NCI-H526 (cell line): Measurements from ENCODE around the gene CDH4.

ENCODE experiments used
- DNase-seq, 2 experiments: peaks; one replicate each; lab custom pipeline; 2025; lab: John Stamatoyannopoulos, UW

Gene CDH4

GRCh38 chr20:61301711-61302525 is 49.9 kb downstream of the CDH4 start:
- no peak for DNase-seq

- DNase-seq, result no peak
Measured at GRCh38 chr20:61303217-61303616, 51.2 kb downstream of the CDH4 start.

- no peak for DNase-seq
Measured at GRCh38 chr20:61303675-61304074, 51.6 kb downstream of the CDH4 start.

GRCh38 chr20:61304750-61305149 is 52.7 kb downstream of the CDH4 start:
- DNase-seq, result no peak

- peak; percentile 26 to 65 for DNase-seq
Measured at GRCh38 chr20:61306937-61307475, 54.9 kb downstream of the CDH4 start.

- DNase-seq, result peak; percentile 44 to 78
Measured at GRCh38 chr20:61307686-61308476, 55.8 kb downstream of the CDH4 start.

GRCh38 chr20:61308477-61308774 is 56.4 kb downstream of the CDH4 start:
- DNase-seq, result no peak

GRCh38 chr20:61310954-61311353 is 58.9 kb downstream of the CDH4 start:
- no peak for DNase-seq

GRCh38 chr20:61311656-61312387 is 59.8 kb downstream of the CDH4 start:
- no peak for DNase-seq

- DNase-seq, result no peak
Measured at GRCh38 chr20:61312925-61313324, 60.9 kb downstream of the CDH4 start.

- no peak for DNase-seq
Measured at GRCh38 chr20:61313396-61313795, 61.3 kb downstream of the CDH4 start.

GRCh38 chr20:61314326-61315010 is 62.4 kb downstream of the CDH4 start:
- DNase-seq, result peak in 1 of 2 experiments; percentile 50

- no peak for DNase-seq
Measured at GRCh38 chr20:61315319-61315718, 63.3 kb downstream of the CDH4 start.

GRCh38 chr20:61316346-61316745 is 64.3 kb downstream of the CDH4 start:
- DNase-seq, result no peak

GRCh38 chr20:61317966-61318530 is 66.0 kb downstream of the CDH4 start:
- DNase-seq, result no peak

GRCh38 chr20:61320691-61321425 is 68.8 kb downstream of the CDH4 start:
- DNase-seq, result no peak

GRCh38 chr20:61321481-61321880 is 69.4 kb downstream of the CDH4 start:
- DNase-seq, result peak in 1 of 2 experiments; percentile 11

- peak; percentile 68 to 73 for DNase-seq
Measured at GRCh38 chr20:61322151-61322865, 70.2 kb downstream of the CDH4 start.

GRCh38 chr20:61324906-61325305 is 72.8 kb downstream of the CDH4 start:
- no peak for DNase-seq

- DNase-seq, result no peak
Measured at GRCh38 chr20:61325718-61326117, 73.7 kb downstream of the CDH4 start.
